Testis (tissue), 3 donors: ENCODE data around the gene SDF2L1. TPM values are rescaled to one million over a fixed set of nuclear protein-coding genes. Genes with fewer than 3 reads are reported as not detected.

Source experiments
- DNase-seq: peaks from one replicate; pipeline ENCODE4 v3.0.0-alpha.2; 2019
- H3K27ac ChIP-seq, 2 donors: fragments of 200-600 bp; sonication (generic); one replicate each; pipeline ENCODE4 v1.5.1; 2019
- H3K27me3 ChIP-seq: fragments of 200-600 bp; sonication (generic); one replicate; pipeline ENCODE4 v1.5.1; 2019
- H3K36me3 ChIP-seq: fragments of 200-600 bp; sonication (generic); one replicate; pipeline ENCODE4 v1.5.1; 2017; ENCODE audit warnings: low read depth; ENCODE audit errors: missing control alignments
- H3K4me1 ChIP-seq: fragments of 200-600 bp; sonication (generic); one replicate; pipeline ENCODE4 v1.5.1; 2019
- H3K4me3 ChIP-seq, 2 donors: fragments of 200-600 bp; sonication (generic); one replicate each; pipeline ENCODE4 v1.5.1; 2017 to 2019
- H3K9me3 ChIP-seq: fragments of 200-600 bp; sonication (generic); one replicate; pipeline ENCODE4 v1.5.1; 2017
- CTCF ChIP-seq, 3 experiments: fragments of 450-650 bp in 2 of 3; fragments of 200-600 bp in 1 of 3; sonication (generic) in 1 of 3; IDR thresholded peaks; one replicate each; pipeline ENCODE4 v1.5.1; 2016 to 2019; ENCODE audit warnings: antibody characterized with exemption in 3 of 3, mild to moderate bottlenecking in 2 of 3, moderate library complexity in 1 of 3
- POLR2A ChIP-seq: fragments of 450-650 bp; IDR thresholded peaks from one replicate; pipeline ENCODE4 v1.6.1; 2017; ENCODE audit warnings: antibody characterized with exemption, mild to moderate bottlenecking, moderate library complexity
- WGBS, 2 donors: methylation state at CpG; one replicate each; pipeline ENCODE4 v1.1.5; 2018; 5-methylcytosine and 5-hydroxymethylcytosine counted together
- intact Hi-C: fragments of 100-400 bp; cut with DNase I; formaldehyde crosslinking; loops from one replicate; pipeline ENCODE4 v1.15.1; 2023; ENCODE audit warnings: low total_unique reads
- polyA plus RNA-seq: library from polyadenylated mRNA; stranded (reverse); fragments of 350-450 nt; fragmentation: Illumina TruSeq; extraction: RNeasy Lipid Tissue Mini Kit (QIAGEN cat#74804); gene quantifications from one replicate; pipeline ENCODE4 v1.2.3, GENCODE V29; 2014; ENCODE audit warnings: low read depth, low replicate concordance; ENCODE audit not compliant: insufficient read depth
- total RNA-seq, 2 donors: library from RNA; depleted of rRNA; stranded (reverse); fragments of >200 nt; gene quantifications; one replicate each; pipeline ENCODE4 v1.2.3, GENCODE V29; 2016

Gene SDF2L1
- total and polyA plus RNA-seq, 3 donors from 2014 or later: 23.9 to 34.3 (median 33.0) TPM

- intact Hi-C loops: no loop called here
- Histone ChIP-seq H3K4me3 (peak overlapping the region; percentile 44 to 60), H3K27me3 (no peaks in the 10 kb centered on the region), H3K9me3 (no peaks in the 10 kb centered on the region), H3K36me3 (no peaks in the 10 kb centered on the region), H3K27ac (no peak overlapping the region), H3K4me1 (peaks cover 13% of the 10 kb centered on the region)
- WGBS, 2 donors: 0 to 1% methylated on average over 30 to 44 of the region's 44 CpGs
- peak; percentile 95 for DNase-seq
- no peak for TF ChIP-seq CTCF (IDR thresholded peaks at IDR 0.05)
- TF ChIP-seq POLR2A: no peak
Measured at GRCh38 chr22:21652010-21652546, 10.0 kb downstream of the SDF2L1 start.

GRCh38 chr22:21652547-21653545, 10.7 kb downstream of the SDF2L1 start:
- no peak for DNase-seq
- intact Hi-C loops: no loop called here
- Histone ChIP-seq H3K4me1 (peaks cover 13% of the 10 kb centered on the region), H3K4me3 (peak overlapping the region; percentile 44 to 60), H3K9me3 (no peaks in the 10 kb centered on the region), H3K36me3 (no peaks in the 10 kb centered on the region), H3K27ac (no peak overlapping the region), H3K27me3 (no peaks in the 10 kb centered on the region)
- WGBS, 2 donors: 23 to 29% methylated on average over 19 to 40 of the region's 40 CpGs
- TF ChIP-seq POLR2A (no peak), CTCF (IDR thresholded peaks at IDR 0.05) (no peak)

GRCh38 chr22:21657020-21657359, 14.9 kb downstream of the SDF2L1 start:
- Histone ChIP-seq H3K4me3 (peak overlapping the region; percentile 27 to 50), H3K27me3 (no peaks in the 10 kb centered on the region)
- TF ChIP-seq CTCF (IDR thresholded peaks at IDR 0.05): no peak
- TF ChIP-seq POLR2A: no peak

GRCh38 chr22:21657360-21658032, 15.4 kb downstream of the SDF2L1 start:
- no peaks in the 10 kb centered on the region for H3K27me3 ChIP-seq

More at GRCh38 chr22:21657020-21657359, 14.9 kb downstream of the SDF2L1 start:
- no peak for DNase-seq
- no peaks in the 10 kb centered on the region for H3K9me3 ChIP-seq
- no peaks in the 10 kb centered on the region for H3K36me3 ChIP-seq
- H3K27ac ChIP-seq: no peak overlapping the region
- WGBS, 2 donors: 18 to 19% methylated on average over 16 to 17 of the region's 17 CpGs
- intact Hi-C loops: no loop called here
- peaks cover 4% of the 10 kb centered on the region for H3K4me1 ChIP-seq

More at GRCh38 chr22:21657360-21658032, 15.4 kb downstream of the SDF2L1 start:
- intact Hi-C loops: no loop called here
- no peak overlapping the region for H3K27ac ChIP-seq
- peak overlapping the region; percentile 27 to 50 for H3K4me3 ChIP-seq
- 0 to 1% methylated on average over 1 to 76 of the region's 79 CpGs for WGBS, 2 donors
- DNase-seq: peak; percentile 71
- no peaks in the 10 kb centered on the region for H3K9me3 ChIP-seq
- TF ChIP-seq POLR2A (no peak), CTCF (IDR thresholded peaks at IDR 0.05) (no peak)
- no peaks in the 10 kb centered on the region for H3K36me3 ChIP-seq
- no peaks in the 10 kb centered on the region for H3K4me1 ChIP-seq
